Activated B cell treated with CpG ODN at 0.5 μM for 24 hours (primary cell): ENCODE data around the gene SEMA5A. TPM values are rescaled to one million over a fixed set of nuclear protein-coding genes. Genes with fewer than 3 reads are reported as not detected.

ENCODE experiments used
- ATAC-seq: fragments of 200-7000 bp; cut with Tn5 transposase; one replicate; pipeline ENCODE4 v1.10.0; 2021; ENCODE audit warnings: low read depth, mild to moderate bottlenecking, moderate library complexity
- CTCF ChIA-PET: fragments of 350-600 bp; sonication (Branson Sonifier 250); formaldehyde crosslinking; loops from one replicate; lab custom pipeline; 2021; ENCODE audit warnings: antibody characterized with exemption; lab: Charles Lee
- POLR2A ChIA-PET: fragments of 350-600 bp; sonication (Branson Sonifier 250); formaldehyde crosslinking; loops from one replicate; lab custom pipeline; 2021; ENCODE audit warnings: antibody characterized with exemption; lab: Charles Lee
- DNase-seq: peaks from one replicate; pipeline ENCODE4 v3.0.0; 2022
- H3K27ac Mint-ChIP-seq: one replicate; pipeline ENCODE4 v1.8.0; 2020; ENCODE audit warnings: mixed read lengths
- H3K27me3 Mint-ChIP-seq: one replicate; pipeline ENCODE4 v1.8.0; 2021; ENCODE audit warnings: mixed read lengths
- H3K36me3 Mint-ChIP-seq: one replicate; pipeline ENCODE4 v1.8.0; 2021; ENCODE audit warnings: low read depth, mixed read lengths
- H3K4me1 Mint-ChIP-seq: one replicate; pipeline ENCODE4 v1.8.0; 2021; ENCODE audit warnings: mixed read lengths
- H3K4me3 Mint-ChIP-seq: one replicate; pipeline ENCODE4 v1.8.0; 2020; ENCODE audit warnings: mild to moderate bottlenecking, mixed read lengths
- H3K9me3 Mint-ChIP-seq: one replicate; pipeline ENCODE4 v1.8.0; 2020; ENCODE audit warnings: mixed read lengths
- intact Hi-C: fragments of 100-400 bp; cut with micrococcal nuclease; formaldehyde crosslinking; loops from one replicate; pipeline ENCODE4 v1.15.1; 2024
- total RNA-seq: library from RNA; stranded (reverse); gene quantifications from 2 replicates; pipeline ENCODE4 v1.2.3, GENCODE V29; 2022
- TF ChIP-seq, protein P1 (sequence below): fragments of 200-600 bp; IDR thresholded peaks from one replicate; pipeline ENCODE4 v1.8.0; 2022; ENCODE audit warnings: antibody characterized with exemption, mild to moderate bottlenecking

Gene SEMA5A
- total RNA-seq, 1 donor from 2014 or later = not detected

GRCh38 chr5:9398227-9398626, 147.6 kb downstream of the SEMA5A start:
- no peaks in the 10 kb centered on the region for H3K4me1 Mint-ChIP-seq
- ChIA-PET CTCF (no interaction called here), POLR2A (no interaction called here)
- DNase-seq = no peak
- no peak overlapping the region for H3K27ac Mint-ChIP-seq
- no peak overlapping the region for H3K4me3 Mint-ChIP-seq
- intact Hi-C loops = no loop called here
- H3K9me3 Mint-ChIP-seq = no peaks in the 10 kb centered on the region
- no peak for ATAC-seq
- no peaks in the 10 kb centered on the region for H3K36me3 Mint-ChIP-seq
- H3K27me3 Mint-ChIP-seq = no peaks in the 10 kb centered on the region
- TF ChIP-seq, protein P1, sequence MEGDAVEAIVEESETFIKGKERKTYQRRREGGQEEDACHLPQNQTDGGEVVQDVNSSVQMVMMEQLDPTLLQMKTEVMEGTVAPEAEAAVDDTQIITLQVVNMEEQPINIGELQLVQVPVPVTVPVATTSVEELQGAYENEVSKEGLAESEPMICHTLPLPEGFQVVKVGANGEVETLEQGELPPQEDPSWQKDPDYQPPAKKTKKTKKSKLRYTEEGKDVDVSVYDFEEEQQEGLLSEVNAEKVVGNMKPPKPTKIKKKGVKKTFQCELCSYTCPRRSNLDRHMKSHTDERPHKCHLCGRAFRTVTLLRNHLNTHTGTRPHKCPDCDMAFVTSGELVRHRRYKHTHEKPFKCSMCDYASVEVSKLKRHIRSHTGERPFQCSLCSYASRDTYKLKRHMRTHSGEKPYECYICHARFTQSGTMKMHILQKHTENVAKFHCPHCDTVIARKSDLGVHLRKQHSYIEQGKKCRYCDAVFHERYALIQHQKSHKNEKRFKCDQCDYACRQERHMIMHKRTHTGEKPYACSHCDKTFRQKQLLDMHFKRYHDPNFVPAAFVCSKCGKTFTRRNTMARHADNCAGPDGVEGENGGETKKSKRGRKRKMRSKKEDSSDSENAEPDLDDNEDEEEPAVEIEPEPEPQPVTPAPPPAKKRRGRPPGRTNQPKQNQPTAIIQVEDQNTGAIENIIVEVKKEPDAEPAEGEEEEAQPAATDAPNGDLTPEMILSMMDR = no peak

DNA sequence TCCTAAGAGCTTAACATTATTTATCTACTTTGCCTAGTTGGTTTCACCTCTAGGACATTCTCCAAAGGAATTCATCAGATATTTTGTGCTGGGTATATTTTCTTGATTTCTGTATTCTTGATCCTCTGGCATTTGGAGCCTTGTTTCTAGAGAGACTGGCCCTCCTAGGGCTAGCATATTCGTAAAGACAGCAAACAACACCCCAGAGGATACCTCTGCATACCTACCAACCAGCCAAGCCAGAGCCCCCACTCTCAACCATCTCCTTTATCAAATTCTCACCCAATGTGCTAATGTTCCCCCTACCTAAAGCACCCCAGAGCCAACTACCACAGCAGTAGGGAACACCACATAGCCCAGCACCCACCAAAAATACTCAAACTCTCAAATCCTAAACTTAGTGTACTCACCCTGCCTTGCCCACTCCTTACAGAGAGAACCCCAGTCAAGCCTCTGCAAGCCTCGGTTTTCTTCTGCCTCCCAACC, 149.5 kb downstream of the SEMA5A start:
- H3K36me3 Mint-ChIP-seq = no peaks in the 10 kb centered on the region
- no peak for ATAC-seq
- no peak overlapping the region for H3K4me3 Mint-ChIP-seq
- no peaks in the 10 kb centered on the region for H3K27me3 Mint-ChIP-seq
- no peaks in the 10 kb centered on the region for H3K9me3 Mint-ChIP-seq
- H3K27ac Mint-ChIP-seq = no peak overlapping the region
- no peaks in the 10 kb centered on the region for H3K4me1 Mint-ChIP-seq
- ChIA-PET POLR2A (no interaction called here), CTCF (no interaction called here)
- no peak for DNase-seq
- TF ChIP-seq, protein P1 = no peak
- intact Hi-C loops = no loop called here

DNA sequence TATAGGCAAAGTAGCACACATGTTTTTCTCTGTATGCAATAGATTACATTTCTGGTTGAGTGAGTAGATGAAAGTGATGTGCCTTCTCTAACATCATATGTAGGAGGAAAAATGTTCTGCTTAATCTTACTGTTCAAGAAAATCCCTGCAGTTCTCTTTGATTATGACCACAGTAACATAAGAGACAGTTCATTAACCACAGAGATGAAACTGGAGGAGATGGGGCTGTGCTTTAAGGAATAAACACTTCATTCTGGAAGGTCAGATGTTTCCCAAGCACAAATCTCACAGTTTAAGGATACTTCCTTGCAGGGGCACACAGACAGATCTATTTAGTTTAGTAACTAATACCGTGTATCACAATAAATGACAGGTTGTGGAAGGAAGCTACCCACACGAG, 150.2 kb downstream of the SEMA5A start:
- no peak for ATAC-seq
- H3K9me3 Mint-ChIP-seq = no peaks in the 10 kb centered on the region
- CTCF ChIA-PET = no interaction called here
- no peak overlapping the region for H3K4me3 Mint-ChIP-seq
- no peak overlapping the region for H3K27ac Mint-ChIP-seq
- no peaks in the 10 kb centered on the region for H3K27me3 Mint-ChIP-seq
- no peak for DNase-seq
- TF ChIP-seq, protein P1 = no peak
- H3K4me1 Mint-ChIP-seq = no peaks in the 10 kb centered on the region
- H3K36me3 Mint-ChIP-seq = no peaks in the 10 kb centered on the region
- POLR2A ChIA-PET = no interaction called here
- intact Hi-C loops = no loop called here

- no peaks in the 10 kb centered on the region for H3K36me3 Mint-ChIP-seq
- H3K27me3 Mint-ChIP-seq = no peaks in the 10 kb centered on the region
- intact Hi-C loops = no loop called here
- no peak overlapping the region for H3K4me3 Mint-ChIP-seq
- TF ChIP-seq, protein P1 = no peak
- ATAC-seq (no peak), DNase-seq (no peak)
- H3K27ac Mint-ChIP-seq = no peak overlapping the region
- no peaks in the 10 kb centered on the region for H3K9me3 Mint-ChIP-seq
- ChIA-PET POLR2A (no interaction called here), CTCF (no interaction called here)
- H3K4me1 Mint-ChIP-seq = no peaks in the 10 kb centered on the region
These were observed 151.7 kb downstream of the SEMA5A start for GRCh38 chr5:9394221-9394620.

DNA sequence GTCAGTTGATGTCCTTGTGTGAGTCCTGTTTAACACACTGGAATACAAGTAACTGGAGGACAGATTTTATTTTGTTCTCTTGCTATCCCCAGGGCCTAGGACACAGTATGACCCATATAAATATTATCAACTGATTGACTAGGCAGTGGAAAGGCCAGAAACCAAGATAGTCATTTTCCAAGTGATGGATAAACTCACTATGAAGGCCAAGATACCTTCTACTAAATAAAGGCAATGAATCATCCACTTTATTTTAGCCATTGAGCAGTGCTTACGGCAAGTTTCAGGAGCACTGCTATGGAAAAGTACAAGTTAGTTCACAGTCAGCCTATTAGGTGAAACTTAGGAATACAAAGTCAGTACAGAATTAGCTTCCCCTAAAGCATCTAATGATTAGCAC, 153.2 kb downstream of the SEMA5A start:
- H3K4me3 Mint-ChIP-seq = no peak overlapping the region
- ChIA-PET CTCF (no interaction called here), POLR2A (no interaction called here)
- DNase-seq (no peak), ATAC-seq (no peak)
- intact Hi-C loops = no loop called here
- TF ChIP-seq, protein P1 = no peak
- no peaks in the 10 kb centered on the region for H3K9me3 Mint-ChIP-seq
- no peaks in the 10 kb centered on the region for H3K4me1 Mint-ChIP-seq
- no peaks in the 10 kb centered on the region for H3K27me3 Mint-ChIP-seq
- H3K36me3 Mint-ChIP-seq = no peaks in the 10 kb centered on the region
- no peak overlapping the region for H3K27ac Mint-ChIP-seq
